Adrenal gland (tissue), 5 donors: ENCODE data around the gene GXYLT1.

Experiments
- POLR2A ChIP-seq, 2 donors: fragments of 450-650 bp; IDR thresholded peaks; one replicate each; pipeline ENCODE4 v1.6.1; 2017; ENCODE audit warnings: antibody characterized with exemption in 2 of 2, mild to moderate bottlenecking in 2 of 2, moderate library complexity in 1 of 2
- TF ChIP-seq, protein P1 (sequence below), 6 experiments: fragments of 450-650 bp in 4 of 6; fragments of 200-600 bp in 2 of 6; sonication (generic) in 1 of 6; IDR thresholded peaks; 1 replicate in 5 of 6; 2 replicates in 1 of 6; pipeline versions ENCODE4 v1.5.1 to v1.8.0; 2016 to 2021; ENCODE audit warnings: antibody characterized with exemption in 6 of 6, mild to moderate bottlenecking in 2 of 6, moderate library complexity in 1 of 6
- donor health status: DM: no; HTN: no; CAD: no.

DNA sequence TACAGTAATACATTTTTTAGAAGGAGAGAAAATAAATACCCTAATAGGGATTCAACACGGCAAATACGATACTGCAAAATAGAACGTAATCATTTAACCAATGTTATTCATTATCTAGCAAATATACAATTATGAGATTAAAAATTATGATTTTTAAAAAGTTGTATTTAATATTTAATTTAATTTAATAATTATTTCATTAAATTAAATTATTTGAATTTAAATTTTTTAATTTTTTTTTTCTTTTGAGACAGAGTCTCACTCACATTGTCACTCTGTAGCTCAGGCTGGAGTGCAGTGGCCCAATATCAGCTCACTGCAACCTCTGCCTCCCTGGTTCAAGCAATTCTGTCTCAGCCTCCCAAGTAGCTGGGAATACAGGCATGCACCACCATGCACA lies 42.0 kb downstream of the GXYLT1 start:
- TF ChIP-seq, protein P1, sequence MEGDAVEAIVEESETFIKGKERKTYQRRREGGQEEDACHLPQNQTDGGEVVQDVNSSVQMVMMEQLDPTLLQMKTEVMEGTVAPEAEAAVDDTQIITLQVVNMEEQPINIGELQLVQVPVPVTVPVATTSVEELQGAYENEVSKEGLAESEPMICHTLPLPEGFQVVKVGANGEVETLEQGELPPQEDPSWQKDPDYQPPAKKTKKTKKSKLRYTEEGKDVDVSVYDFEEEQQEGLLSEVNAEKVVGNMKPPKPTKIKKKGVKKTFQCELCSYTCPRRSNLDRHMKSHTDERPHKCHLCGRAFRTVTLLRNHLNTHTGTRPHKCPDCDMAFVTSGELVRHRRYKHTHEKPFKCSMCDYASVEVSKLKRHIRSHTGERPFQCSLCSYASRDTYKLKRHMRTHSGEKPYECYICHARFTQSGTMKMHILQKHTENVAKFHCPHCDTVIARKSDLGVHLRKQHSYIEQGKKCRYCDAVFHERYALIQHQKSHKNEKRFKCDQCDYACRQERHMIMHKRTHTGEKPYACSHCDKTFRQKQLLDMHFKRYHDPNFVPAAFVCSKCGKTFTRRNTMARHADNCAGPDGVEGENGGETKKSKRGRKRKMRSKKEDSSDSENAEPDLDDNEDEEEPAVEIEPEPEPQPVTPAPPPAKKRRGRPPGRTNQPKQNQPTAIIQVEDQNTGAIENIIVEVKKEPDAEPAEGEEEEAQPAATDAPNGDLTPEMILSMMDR (IDR thresholded peaks at IDR 0.05) = no peak
- TF ChIP-seq POLR2A (IDR thresholded peaks at IDR 0.05) = no peak
